ENCODE measurements around the gene FGF18. TPM values are rescaled to one million over a fixed set of nuclear protein-coding genes. Genes with fewer than 3 reads are reported as not detected.
"Not testable (repeated sequence)": the region's sequence is repeated elsewhere in the genome, so short reads cannot be mapped to it uniquely, and the experiment has no call there.

The FGF18 gene
- total RNA-seq, 1 donor, result under 0.01 TPM

DNA sequence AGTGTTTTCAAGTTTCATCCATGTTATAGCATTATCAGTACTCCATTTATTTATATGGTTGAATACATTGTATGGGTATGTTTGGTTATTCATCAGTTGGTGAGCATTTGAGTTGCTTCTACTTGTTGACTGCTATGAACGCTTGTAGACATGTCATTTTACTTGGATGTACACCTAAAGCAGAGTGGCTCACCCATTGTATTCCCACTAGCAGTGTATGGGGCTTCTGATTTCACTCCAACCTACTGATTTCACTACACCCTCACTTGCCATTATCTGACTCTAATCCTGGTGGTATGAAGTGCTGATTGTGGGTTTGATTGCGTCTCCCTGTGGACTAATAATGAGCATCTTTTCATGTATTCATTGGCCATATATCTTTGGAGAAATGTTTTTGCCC lies 22.3 kb upstream of the FGF18 start:
- Histone ChIP-seq H3K27ac (ENCODE audit: low read depth, low read length) (no peak overlapping the region), H3K4me1 (ENCODE audit: insufficient read depth, low read length) (no peaks in the 10 kb centered on the region), H3K36me3 (ENCODE audit: insufficient read depth, low read length) (peaks cover 97% of the 10 kb centered on the region), H3K9me3 (ENCODE audit: low read depth, low read length) (no peaks in the 10 kb centered on the region), H3K4me2 (ENCODE audit: insufficient read depth, low read length) (no peak overlapping the region), H3K4me3 (ENCODE audit: insufficient read depth, low read length) (no peak overlapping the region), H4K20me1 (ENCODE audit: insufficient read depth, low read length) (peaks cover 85% of the 10 kb centered on the region), H3K27me3 (ENCODE audit: insufficient read depth, low read length) (no peaks in the 10 kb centered on the region), H3K79me2 (ENCODE audit: insufficient read depth, low read length) (peaks cover 97% of the 10 kb centered on the region), H2AFZ (ENCODE audit: low read length) (no peak overlapping the region)
- TF ChIP-seq, protein P1, sequence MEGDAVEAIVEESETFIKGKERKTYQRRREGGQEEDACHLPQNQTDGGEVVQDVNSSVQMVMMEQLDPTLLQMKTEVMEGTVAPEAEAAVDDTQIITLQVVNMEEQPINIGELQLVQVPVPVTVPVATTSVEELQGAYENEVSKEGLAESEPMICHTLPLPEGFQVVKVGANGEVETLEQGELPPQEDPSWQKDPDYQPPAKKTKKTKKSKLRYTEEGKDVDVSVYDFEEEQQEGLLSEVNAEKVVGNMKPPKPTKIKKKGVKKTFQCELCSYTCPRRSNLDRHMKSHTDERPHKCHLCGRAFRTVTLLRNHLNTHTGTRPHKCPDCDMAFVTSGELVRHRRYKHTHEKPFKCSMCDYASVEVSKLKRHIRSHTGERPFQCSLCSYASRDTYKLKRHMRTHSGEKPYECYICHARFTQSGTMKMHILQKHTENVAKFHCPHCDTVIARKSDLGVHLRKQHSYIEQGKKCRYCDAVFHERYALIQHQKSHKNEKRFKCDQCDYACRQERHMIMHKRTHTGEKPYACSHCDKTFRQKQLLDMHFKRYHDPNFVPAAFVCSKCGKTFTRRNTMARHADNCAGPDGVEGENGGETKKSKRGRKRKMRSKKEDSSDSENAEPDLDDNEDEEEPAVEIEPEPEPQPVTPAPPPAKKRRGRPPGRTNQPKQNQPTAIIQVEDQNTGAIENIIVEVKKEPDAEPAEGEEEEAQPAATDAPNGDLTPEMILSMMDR (IDR thresholded peaks at IDR 0.05; ENCODE audit: extremely low read depth, low read depth, low read length), result no peak
- DNase-seq (ENCODE audit: insufficient read length, low spot score, missing footprints), result no peak

DNA sequence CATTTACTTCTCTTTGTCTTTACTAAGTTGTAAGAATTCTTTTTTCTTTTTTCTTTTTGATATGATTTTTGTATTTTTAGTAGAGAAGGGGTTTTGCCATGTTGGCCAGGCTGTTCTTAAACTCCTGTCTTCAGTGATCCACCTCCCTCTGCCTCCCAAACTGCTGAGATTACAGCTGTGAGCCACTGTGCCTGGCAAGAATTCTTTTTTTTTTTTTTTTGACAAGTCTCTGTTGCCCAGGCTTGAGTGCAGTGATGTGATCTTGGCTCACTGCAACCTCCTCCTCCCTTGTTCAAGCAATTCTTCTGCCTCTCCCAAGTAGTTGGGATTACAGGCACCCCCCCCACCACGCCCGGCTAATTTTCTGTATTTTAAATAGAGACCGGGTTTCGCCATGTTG lies 21.8 kb upstream of the FGF18 start:
- Histone ChIP-seq H3K4me2 (ENCODE audit: insufficient read depth, low read length) (no peak overlapping the region), H3K27me3 (ENCODE audit: insufficient read depth, low read length) (no peaks in the 10 kb centered on the region), H2AFZ (ENCODE audit: low read length) (no peak overlapping the region), H3K79me2 (ENCODE audit: insufficient read depth, low read length) (peaks cover 93% of the 10 kb centered on the region), H3K9me3 (ENCODE audit: low read depth, low read length) (no peaks in the 10 kb centered on the region), H3K27ac (ENCODE audit: low read depth, low read length) (no peak overlapping the region), H3K4me1 (ENCODE audit: insufficient read depth, low read length) (no peaks in the 10 kb centered on the region), H3K36me3 (ENCODE audit: insufficient read depth, low read length) (peaks cover 93% of the 10 kb centered on the region), H4K20me1 (ENCODE audit: insufficient read depth, low read length) (peaks cover 83% of the 10 kb centered on the region), H3K4me3 (ENCODE audit: insufficient read depth, low read length) (no peak overlapping the region)
- DNase-seq (ENCODE audit: insufficient read length, low spot score, missing footprints), result no peak
- TF ChIP-seq, protein P1 (IDR thresholded peaks at IDR 0.05; ENCODE audit: extremely low read depth, low read depth, low read length), result no peak

GRCh38 chr5:171398660-171399059 lies 20.8 kb upstream of the FGF18 start:
- peaks cover 72% of the 10 kb centered on the region for H4K20me1 ChIP-seq (ENCODE audit: insufficient read depth, low read length)
- H3K4me1 ChIP-seq (ENCODE audit: insufficient read depth, low read length); H3K4me2 ChIP-seq (ENCODE audit: insufficient read depth, low read length); H3K27me3 ChIP-seq (ENCODE audit: insufficient read depth, low read length); H3K4me3 ChIP-seq (ENCODE audit: insufficient read depth, low read length); H3K9me3 ChIP-seq (ENCODE audit: low read depth, low read length); H2AFZ ChIP-seq (ENCODE audit: low read length); DNase-seq (ENCODE audit: insufficient read length, low spot score, missing footprints); H3K27ac ChIP-seq (ENCODE audit: low read depth, low read length): not testable (repeated sequence)
- H3K79me2 ChIP-seq (ENCODE audit: insufficient read depth, low read length), result peaks cover 82% of the 10 kb centered on the region
- H3K36me3 ChIP-seq (ENCODE audit: insufficient read depth, low read length), result peaks cover 82% of the 10 kb centered on the region

DNA sequence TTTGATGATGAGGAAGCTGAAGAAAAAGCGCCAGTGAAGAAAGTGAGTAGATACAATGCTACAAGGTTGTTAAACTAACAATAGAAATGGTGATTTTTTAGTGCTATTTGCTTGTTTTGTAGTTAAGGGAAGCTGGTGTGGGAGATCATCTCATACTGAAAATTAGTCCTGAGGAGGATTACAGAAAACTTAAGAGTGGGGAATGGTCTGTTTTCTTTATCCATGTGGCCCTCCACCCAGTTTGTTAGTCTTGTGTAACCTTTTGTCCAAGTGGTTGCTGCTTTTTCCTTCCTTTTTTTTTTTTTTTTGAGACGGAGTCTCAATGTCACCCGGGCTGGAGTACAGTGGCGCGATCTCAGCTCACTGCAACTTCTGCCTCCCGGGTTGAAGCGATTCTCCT lies 19.3 kb upstream of the FGF18 start:
- H3K27ac ChIP-seq (ENCODE audit: low read depth, low read length), result no peak overlapping the region
- peaks cover 71% of the 10 kb centered on the region for H3K79me2 ChIP-seq (ENCODE audit: insufficient read depth, low read length)
- TF ChIP-seq, protein P1 (IDR thresholded peaks at IDR 0.05; ENCODE audit: extremely low read depth, low read depth, low read length), result no peak
- no peaks in the 10 kb centered on the region for H3K9me3 ChIP-seq (ENCODE audit: low read depth, low read length)
- no peak for DNase-seq (ENCODE audit: insufficient read length, low spot score, missing footprints)
- no peak overlapping the region for H3K4me2 ChIP-seq (ENCODE audit: insufficient read depth, low read length)
- H3K4me1 ChIP-seq (ENCODE audit: insufficient read depth, low read length), result no peaks in the 10 kb centered on the region
- peaks cover 61% of the 10 kb centered on the region for H4K20me1 ChIP-seq (ENCODE audit: insufficient read depth, low read length)
- no peak overlapping the region for H2AFZ ChIP-seq (ENCODE audit: low read length)
- H3K27me3 ChIP-seq (ENCODE audit: insufficient read depth, low read length), result no peaks in the 10 kb centered on the region
- H3K4me3 ChIP-seq (ENCODE audit: insufficient read depth, low read length), result no peak overlapping the region
- H3K36me3 ChIP-seq (ENCODE audit: insufficient read depth, low read length), result peaks cover 71% of the 10 kb centered on the region
